SK-N-SH treated with all-trans-retinoic acid at 6 μM for 48 hours (cell line): ENCODE results near the gene MYO3B.

Source experiments
- CREB5 ChIP-seq: fragments of 250-450 bp; sonication (Bioruptor Pico); IDR thresholded peaks from 2 replicates; pipeline ENCODE4 v1.5.1; 2020; ENCODE audit warnings: low read depth, mild to moderate bottlenecking, moderate library complexity
- OSR1 ChIP-seq: fragments of 250-450 bp; sonication (Bioruptor Pico); IDR thresholded peaks from 2 replicates; pipeline ENCODE4 v1.8.0; 2022; ENCODE audit warnings: moderate library complexity, mild to moderate bottlenecking, inconsistent platforms
- PATZ1 ChIP-seq: fragments of 250-450 bp; sonication (Bioruptor Pico); IDR thresholded peaks from 2 replicates; pipeline ENCODE4 v1.8.0; 2020; ENCODE audit warnings: mild to moderate bottlenecking, moderate library complexity, borderline replicate concordance
- RARB ChIP-seq: fragments of 250-450 bp; sonication (Bioruptor Pico); IDR thresholded peaks from 2 replicates; pipeline ENCODE4 v1.8.0; 2021; ENCODE audit warnings: mild to moderate bottlenecking, moderate library complexity
- SNAI2 ChIP-seq: fragments of 250-450 bp; sonication (Bioruptor Pico); IDR thresholded peaks from 2 replicates; pipeline ENCODE4 v1.5.0; 2020; ENCODE audit warnings: mild to moderate bottlenecking, moderate library complexity
- ZFP30 ChIP-seq: fragments of 450-650 bp; formaldehyde crosslinking; IDR thresholded peaks from 2 replicates; pipeline ENCODE4 v1.5.0; 2022; ENCODE audit warnings: mild to moderate bottlenecking, moderate library complexity
- ZNF565 ChIP-seq: fragments of 450-650 bp; formaldehyde crosslinking; conservative IDR thresholded peaks from 2 replicates; pipeline ENCODE4 v1.5.0; 2020; ENCODE audit warnings: low read depth, mild to moderate bottlenecking, moderate library complexity
- ZNF8 ChIP-seq: fragments of 450-650 bp; formaldehyde crosslinking; IDR thresholded peaks from 2 replicates; pipeline ENCODE4 v1.5.0; 2020; ENCODE audit warnings: mild to moderate bottlenecking, moderate library complexity

GRCh38 chr2:170146784-170147183 lies 31.2 kb upstream of the MYO3B start:
- TF ChIP-seq RARB (CRISPR knock-in tag) = no peak
- no peak for TF ChIP-seq CREB5 (CRISPR knock-in tag)
- no peak for TF ChIP-seq ZFP30 (CRISPR knock-in tag)
- no peak for TF ChIP-seq PATZ1 (CRISPR knock-in tag)
- no peak for TF ChIP-seq ZNF565
- TF ChIP-seq OSR1 (CRISPR knock-in tag) = no peak
- TF ChIP-seq ZNF8 (CRISPR knock-in tag) = no peak
- TF ChIP-seq SNAI2 (CRISPR knock-in tag) = no peak
